ENCODE results near the gene ICOS.
"Not testable (repeated sequence)": the region's sequence is repeated elsewhere in the genome, so short reads cannot be mapped to it uniquely, and the experiment has no call there.

The ICOS gene

GRCh38 chr2:203982276-203982675, 45.7 kb downstream of the ICOS start:
- DNase-seq: no peak

DNA sequence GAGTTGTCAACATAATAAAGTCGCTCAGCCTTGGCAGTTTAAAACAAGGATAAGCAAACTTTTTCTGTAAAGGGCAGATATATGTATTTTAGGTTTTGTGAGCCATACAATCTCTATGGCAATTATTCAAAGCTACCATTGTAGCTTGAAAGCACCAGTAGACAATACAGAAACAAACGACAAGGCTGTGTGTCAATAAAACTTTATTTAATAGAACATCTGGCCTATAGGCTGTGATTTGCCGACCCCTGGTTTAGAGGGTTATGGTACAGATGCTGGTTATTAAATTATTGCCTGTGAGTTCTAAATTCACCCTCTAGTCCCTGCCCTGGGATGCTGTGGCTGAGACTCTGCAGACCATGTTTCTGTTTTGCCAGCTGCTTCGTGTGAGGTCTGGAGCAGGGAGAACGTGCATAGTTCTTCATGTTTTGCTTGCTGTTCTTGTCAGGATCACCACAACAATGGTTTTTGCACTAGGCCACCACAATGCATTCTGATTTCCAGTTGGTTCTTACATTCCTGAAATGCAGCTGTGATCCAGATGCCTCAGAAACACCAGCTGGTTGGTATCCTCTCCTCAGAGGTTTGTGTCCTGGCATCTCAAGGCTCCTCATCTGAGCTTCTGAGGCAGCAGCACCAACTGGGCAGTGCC, 46.6 kb downstream of the ICOS start:
- no peak for DNase-seq

DNA sequence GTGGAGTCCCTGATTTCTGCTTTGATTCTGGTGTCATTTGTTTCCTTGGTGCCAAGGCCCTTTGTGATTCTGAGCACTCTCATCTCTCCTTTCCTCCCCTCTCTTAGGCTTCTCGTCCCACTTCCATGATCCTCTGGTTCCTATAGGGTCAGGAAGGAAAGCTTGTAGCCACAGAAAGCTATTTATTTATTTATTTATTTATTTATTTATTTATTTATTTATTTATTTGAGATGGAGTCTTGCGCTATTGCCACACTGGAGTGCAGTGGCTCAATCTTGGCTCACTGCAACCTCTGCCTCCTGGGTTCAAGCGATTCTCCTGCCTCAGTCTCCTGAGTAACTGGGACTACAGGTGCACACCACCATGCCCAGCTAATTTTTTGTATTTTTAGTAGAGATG, 49.4 kb downstream of the ICOS start:
- not testable (repeated sequence) for DNase-seq

DNA sequence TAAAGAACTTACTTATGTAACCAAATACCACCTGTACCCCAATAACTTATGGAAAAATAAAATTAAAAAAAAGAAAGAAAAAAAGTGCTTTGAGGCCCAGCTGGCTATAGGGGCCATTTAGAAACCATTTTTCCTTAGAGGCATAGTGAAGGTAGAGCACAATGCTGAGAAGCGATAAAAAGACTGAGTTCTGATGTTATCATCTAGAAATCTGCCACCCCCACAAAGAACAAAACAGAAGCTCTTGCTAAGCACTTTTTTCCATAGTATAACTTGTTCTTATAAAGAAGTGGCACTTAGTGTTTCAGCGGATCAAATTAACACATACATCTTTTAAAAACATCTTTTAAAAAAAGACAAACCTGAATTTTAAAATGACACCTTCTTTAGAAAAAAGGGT, 51.4 kb downstream of the ICOS start:
- DNase-seq: no peak

- DNase-seq: no peak
Observed at GRCh38 chr2:203988500-203989260, 52.1 kb downstream of the ICOS start.

DNA sequence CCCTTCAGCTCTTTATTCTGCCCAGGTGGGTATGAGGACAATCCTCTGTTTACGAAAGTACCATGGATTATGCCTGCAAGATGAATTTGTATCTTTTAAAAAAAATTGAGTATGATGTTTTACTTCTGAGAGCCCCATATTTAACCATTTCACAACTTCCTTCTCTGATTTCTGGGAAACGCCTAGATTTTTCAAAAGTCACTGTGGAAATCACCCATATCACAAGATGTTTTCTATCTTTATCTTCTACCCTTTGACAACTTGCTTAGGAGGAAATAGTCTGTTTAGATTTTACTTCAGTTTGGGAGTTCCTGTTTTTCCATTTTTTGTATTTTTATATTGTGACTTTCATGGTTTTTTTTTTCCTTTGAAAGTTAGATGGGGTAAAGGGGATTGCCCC, 53.0 kb downstream of the ICOS start:
- no peak for DNase-seq

- no peak for DNase-seq
Observed at GRCh38 chr2:203992509-203992908, 55.9 kb downstream of the ICOS start.

- no peak for DNase-seq
Observed at GRCh38 chr2:203993011-203993410, 56.4 kb downstream of the ICOS start.

DNA sequence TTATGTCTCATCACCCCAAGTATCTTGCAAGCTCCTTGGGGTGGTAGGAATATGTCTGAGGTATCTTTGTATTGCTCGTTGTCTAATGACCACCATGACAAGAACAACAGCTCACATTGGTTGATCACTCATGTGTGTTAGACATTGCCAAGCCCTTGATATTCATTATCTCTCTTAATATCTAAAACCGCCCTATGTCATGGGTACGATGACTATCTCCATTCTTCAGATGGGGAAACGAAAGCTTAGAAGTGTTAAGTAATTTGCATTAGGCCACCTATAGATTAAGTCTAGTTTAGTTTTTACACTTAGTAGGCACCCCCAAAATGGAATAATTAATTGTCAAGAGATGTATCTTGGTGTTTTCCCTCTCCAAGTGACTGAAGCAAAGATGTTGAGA, 57.0 kb downstream of the ICOS start:
- no peak for DNase-seq

DNA sequence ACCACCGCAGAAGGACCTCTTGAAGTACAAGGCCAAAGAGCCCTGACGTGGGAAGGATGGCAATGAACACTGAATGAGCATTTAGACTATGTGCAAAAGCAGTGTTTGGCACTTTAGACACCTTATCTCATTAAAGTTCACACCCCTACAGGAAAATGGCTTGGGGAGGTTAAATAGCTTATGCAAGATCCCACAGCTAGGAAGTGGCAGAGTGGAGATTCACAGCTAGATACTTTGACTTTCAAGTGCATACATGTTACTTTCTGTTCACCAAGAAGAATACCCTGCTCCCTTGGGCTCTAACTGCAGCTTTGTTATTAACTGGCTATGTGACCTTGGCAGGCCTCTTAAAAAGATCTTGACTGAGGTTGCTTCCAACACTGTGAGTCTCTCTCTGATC, 58.2 kb downstream of the ICOS start:
- no peak for DNase-seq

GRCh38 chr2:203996692-203997091, 60.1 kb downstream of the ICOS start:
- DNase-seq: no peak

DNA sequence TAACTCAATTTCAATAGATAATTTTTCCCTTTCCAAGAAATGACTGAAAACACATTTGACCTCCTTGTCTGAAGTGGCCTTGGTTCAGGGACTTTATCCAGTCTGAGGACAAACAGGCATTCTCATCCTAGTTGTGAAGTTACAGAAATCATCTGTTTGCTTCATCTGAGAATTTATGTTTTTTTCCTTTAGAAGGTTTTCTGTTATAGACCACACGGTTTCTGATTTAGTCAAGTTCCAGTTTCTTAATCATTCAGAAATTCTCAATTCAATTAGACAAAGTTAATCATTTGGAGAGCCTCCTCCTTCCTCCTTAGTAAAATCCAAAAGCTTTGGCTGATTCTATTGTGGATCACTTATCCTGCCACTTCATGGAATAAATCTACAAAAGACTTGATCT, 60.9 kb downstream of the ICOS start:
- no peak for DNase-seq

DNA sequence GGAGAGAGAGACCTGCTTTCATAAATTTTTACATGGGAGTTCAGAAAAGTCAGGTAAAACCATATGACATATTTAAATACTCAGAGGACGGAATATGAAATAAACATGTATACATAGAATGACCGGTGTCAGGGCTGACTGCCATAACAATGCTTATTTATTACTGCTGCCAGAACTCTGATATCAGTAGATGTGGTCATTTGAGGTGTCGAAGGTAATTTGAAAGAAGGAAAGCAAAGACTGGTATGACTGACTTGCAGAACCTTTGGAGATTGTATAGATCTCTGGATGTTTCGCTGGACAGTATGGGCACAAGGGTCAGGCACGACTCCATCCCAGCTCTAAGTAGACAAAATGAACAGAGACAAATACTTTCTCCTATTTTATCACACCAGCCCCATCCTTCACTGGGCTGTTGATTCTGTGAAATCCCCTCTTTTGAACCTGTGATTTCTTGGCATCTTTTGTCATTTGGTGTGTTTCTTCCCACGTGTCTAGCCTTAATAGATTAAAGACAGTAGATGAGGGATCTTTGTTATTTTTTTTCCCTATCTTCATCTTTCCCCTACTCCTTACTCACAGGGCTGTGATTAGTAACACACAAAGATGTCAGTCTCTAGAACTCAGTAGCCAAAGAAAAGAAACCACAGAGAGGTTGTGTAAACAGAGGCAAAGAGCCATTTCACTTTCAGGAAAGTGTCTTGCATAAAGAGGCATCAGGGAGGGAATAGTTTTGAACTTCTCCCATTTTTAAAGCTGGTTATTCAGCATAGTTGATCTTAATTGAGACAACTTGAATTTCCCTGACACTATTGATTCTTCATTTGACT, 61.6 kb downstream of the ICOS start:
- no peak for DNase-seq

- no peak for DNase-seq
Observed at GRCh38 chr2:203999835-204000234, 63.3 kb downstream of the ICOS start.

GRCh38 chr2:204000446-204000845, 63.9 kb downstream of the ICOS start:
- no peak for DNase-seq

- DNase-seq: no peak
Observed at GRCh38 chr2:204003276-204003990, 66.9 kb downstream of the ICOS start.

DNA sequence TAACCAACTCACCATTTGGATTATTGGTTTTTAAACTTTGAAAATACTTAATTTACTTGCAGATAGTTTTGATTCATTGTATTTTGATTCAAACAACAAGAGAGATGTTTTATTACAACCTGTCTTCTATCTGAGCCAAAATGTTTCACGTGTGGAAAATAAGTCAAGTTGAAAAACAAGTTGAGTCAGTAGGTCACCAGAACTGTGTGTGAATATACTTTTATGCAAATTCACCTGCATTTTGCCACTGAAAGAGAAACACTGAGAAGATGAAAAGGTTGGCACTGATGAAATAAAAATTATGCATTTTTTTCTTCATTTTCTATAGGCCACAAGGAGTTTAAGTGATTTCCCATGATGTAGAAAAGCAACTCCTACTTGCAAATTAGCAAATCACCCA, 68.3 kb downstream of the ICOS start:
- DNase-seq: no peak

DNA sequence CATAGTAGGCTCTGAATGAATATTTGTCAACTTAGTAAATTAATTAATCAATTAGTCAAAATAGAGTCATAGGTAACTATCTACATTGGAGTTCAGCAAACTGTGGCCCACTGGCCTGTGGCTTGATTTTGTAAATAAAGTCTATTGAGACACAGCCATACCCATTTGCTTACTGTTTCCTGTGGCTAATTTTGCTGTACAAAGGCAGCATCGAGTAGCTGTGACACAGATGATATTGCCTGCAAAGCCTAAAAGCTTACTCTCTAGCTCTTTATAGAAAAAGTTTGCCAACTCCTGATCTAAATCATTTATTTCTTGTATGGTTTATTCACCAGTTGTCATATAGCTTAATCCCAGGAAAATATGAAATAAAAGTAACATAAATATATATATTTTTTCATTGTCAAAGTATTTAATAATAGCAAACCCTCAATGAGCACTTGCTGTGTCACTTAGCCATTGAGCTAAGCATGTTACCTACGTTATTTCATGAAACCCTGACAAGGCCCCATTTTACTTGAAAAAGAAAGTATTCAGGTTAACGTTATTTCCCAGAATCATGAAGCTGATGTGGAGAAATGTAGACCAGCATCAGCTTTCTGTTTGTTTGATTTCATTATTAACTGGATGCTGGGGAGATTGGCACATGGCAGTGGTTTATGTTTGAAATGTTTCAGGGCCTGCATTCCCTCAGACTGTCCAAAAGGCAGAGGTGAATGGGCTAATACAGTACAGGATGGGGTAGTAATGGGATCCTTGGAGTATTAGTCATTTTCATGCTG, 69.6 kb downstream of the ICOS start:
- DNase-seq: no peak

DNA sequence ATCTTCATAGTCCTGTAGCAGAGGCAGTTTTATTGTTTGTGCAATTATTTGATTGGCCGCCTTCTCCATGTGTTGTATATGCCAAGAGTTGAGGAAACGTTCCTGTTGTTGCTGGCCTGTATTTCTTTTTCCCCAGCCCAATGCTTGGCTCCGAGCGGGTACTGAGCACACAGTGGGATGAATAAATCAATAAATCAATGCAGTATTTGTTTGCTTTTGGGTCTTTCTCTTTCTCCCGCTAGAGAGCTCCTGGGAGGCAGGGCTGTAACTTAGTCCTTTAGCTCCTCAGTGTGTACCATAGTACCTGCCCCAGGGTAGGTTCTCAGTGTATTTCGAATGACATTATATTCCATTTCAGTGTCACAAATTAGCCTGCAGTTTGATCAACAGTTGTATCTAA, 71.8 kb downstream of the ICOS start:
- no peak for DNase-seq

DNA sequence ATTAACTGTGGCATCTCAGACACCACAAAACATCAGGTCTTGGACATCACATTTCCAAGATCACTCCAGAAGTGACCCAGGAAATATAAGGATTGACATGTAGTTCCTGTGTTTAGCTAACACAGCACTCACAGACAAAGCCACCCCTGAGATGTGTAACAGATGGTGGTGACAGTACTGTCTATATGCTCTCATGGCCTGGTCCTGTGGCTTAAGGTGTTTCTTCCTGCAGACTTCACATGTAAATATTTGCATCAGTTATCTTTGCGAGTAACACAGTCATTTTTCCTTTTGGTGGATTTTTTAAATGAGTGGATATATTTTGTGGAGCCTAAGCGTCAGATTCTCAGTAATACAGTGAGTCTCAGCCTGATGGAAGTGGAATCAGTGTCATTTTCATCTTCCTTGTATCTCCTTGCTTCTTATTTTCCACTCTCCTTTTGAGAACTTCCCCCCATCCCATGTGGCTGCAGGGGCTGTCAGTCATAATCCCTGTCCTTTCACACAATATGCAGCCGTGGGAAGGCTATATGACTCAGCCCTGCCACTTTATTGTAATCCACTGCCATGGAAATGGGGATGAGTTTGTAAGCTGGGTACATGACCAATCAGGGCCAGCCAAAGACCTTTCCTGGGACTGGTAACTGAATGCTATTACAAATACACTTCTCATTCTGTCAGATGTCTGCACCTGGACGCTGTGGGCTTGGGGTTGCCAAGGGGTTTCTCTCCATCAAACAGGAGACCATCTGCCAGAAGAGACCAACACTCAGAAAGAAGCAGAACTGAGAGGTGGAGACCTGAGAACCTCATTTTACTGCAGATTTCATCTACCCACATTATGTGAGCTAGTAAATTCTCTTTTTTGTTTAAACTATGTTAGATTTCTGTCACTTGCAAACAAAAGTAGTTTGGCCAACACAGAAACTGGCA, 74.3 kb downstream of the ICOS start:
- DNase-seq: no peak

All from SIG-M5 (cell line).